NCI-H2227 (cell line): ENCODE results near the gene PLPPR4.
"Not testable (repeated sequence)": the region's sequence is repeated elsewhere in the genome, so short reads cannot be mapped to it uniquely, and the experiment has no call there.

Experiments
- DNase-seq: peaks from one replicate; lab custom pipeline; 2025; ENCODE audit not compliant: unreplicated experiment; lab: John Stamatoyannopoulos, UW

Gene PLPPR4

DNA sequence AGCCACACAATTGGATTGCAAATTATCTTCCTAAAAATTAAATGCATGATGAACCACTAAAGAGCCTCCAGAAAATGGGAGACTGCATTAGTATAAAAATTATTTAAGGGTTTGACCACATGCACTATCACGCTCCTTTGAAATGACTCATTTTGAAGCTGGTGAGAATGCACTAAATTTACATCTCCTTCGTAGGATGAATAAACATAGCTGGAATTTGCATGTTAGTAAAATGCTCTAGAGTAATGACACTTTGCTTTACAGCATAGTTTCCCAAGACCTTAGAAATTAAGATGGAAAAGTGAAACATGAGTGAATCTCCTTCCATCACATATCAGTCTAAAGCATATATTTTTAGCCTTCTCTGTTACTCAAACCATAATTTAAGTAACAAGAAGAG, 2.4 kb downstream of the PLPPR4 start:
- DNase-seq: no peak

GRCh38 chr1:99268021-99268420, 3.7 kb downstream of the PLPPR4 start:
- DNase-seq: no peak

DNA sequence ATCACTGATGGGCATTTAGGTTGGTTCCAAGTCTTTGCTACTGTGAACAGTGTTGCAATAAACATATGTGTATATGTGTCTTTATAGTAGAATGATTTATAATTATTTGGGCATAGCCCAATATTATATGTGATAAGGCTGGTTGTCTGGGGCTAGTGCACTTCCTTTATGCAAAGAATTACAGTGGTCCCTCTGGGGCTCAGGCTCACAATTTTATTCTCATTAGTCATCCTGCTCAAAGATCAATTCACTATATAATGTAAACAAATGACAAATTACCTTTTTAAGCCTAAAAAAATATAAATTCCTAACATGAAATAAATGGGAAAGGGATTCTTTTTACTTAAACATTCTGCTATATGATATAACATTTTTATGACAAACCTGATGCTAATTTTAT, 5.0 kb downstream of the PLPPR4 start:
- no peak for DNase-seq

GRCh38 chr1:99270646-99271045, 6.4 kb downstream of the PLPPR4 start:
- DNase-seq: no peak

DNA sequence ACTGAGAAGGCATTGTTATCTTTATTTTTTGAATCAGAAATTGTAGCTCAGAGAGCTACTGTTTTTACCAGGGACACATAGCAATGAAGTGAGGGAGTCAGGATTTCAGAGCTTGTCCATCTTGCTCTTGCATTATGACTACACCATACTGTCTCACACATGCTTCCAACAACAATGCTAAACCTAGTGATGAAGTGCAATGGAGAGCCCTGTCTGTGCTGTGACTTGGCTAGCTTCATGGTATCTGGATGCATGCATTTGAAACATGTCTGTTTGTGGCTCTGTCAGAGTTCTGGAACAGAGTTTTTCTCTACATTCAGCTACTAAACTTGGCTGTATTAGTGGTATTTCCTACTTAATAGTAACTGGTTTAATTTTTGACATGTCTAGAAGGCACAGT, 7.0 kb downstream of the PLPPR4 start:
- DNase-seq: no peak

DNA sequence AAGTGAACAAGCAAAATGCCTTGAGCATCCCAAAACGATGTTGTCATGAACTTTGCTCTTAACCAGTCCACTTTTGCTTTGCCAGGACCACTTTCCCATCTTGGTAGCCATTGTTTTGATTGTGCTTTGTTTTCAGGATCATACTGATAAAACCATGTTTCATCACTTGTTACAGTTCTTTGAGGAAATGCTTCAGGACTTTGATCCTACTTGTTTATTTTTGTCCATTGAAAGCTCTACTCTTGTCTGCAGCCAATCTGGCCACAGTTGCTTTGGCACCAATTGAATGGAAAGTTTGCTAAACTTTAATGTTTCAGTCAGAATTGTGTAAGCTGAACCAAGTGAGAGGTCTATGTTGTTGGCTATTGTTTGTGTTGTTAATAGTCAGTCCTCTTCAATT, 12.8 kb downstream of the PLPPR4 start:
- no peak for DNase-seq

- DNase-seq: no peak
Measured at GRCh38 chr1:99279525-99279924, 15.2 kb downstream of the PLPPR4 start.

- no peak for DNase-seq
Measured at GRCh38 chr1:99281105-99281504, 16.8 kb downstream of the PLPPR4 start.

- no peak for DNase-seq
Measured at GRCh38 chr1:99282536-99282935, 18.2 kb downstream of the PLPPR4 start.

- not testable (repeated sequence) for DNase-seq
Measured at GRCh38 chr1:99283521-99283920, 19.2 kb downstream of the PLPPR4 start.

DNA sequence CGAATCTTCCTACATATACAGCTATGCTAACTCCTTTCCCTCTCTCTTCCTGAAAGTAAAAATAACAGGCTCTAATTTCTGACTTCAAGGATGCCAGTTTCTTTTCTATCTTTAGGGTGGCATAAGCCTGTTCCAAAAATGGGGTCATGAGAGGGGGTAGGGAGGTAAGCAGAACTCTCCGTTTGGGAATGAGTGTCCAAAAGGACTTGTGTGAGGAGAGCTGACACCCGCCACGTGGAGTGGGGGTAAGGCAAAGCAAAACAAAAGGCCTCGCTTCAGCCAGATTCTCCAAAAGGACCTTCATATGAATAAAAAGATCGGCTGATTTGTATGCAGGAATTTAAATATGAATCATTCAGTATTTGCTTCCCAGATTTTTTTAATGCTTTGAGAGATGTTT, 28.6 kb downstream of the PLPPR4 start:
- no peak for DNase-seq

- no peak for DNase-seq
Measured at GRCh38 chr1:99297923-99298322, 33.6 kb downstream of the PLPPR4 start.

DNA sequence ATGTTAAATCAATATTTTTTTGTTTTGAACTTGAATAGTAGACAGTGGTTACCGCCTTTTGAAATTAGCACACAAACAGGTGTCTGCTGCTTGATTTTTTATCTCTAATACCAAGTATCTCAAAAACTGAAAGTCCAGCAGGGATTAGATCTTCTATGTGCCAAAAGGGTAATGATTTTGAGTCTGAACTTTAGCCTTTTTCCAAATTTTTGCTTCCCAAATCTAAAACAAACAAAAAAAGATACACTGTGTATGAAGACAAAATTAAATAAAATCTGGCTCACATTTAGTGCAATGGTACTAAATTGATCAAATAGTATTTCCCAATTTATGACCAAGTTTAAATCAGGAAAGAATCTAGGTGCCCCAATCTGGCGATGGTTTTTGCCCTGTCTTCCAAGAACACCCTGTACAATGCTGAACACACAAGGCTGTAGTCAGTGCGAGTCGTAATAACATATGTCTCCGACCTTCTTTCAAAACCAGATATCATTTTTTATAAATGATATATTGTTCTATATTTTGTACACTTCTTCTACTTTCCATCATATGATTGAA, 40.5 kb downstream of the PLPPR4 start:
- DNase-seq: no peak

- DNase-seq: no peak
Measured at GRCh38 chr1:99305626-99306025, 41.3 kb downstream of the PLPPR4 start.

GRCh38 chr1:99306056-99306455, 41.8 kb downstream of the PLPPR4 start:
- no peak for DNase-seq

- DNase-seq: no peak
Measured at GRCh38 chr1:99306644-99307043, 42.4 kb downstream of the PLPPR4 start.

DNA sequence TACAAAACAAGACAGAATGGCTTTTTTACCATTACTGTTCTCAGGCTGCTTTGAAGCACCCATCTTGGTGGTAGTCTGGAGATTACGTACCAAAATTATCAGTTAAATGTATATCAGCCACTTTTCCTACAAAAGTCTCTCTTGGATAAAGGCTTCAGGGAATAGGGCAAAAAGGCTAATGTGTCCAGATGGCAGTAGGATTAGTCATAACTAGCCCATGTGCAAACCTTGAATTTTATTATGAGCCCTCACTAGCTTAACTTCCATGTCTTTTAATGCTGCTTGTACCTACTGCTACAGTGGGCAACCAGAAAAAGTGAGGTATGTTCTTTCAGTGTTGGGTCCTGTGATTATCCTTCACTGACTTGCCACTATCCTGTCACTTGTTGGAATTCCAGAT, 51.0 kb downstream of the PLPPR4 start:
- DNase-seq: no peak

- DNase-seq: no peak
Measured at GRCh38 chr1:99326215-99326949, 62.1 kb downstream of the PLPPR4 start.

DNA sequence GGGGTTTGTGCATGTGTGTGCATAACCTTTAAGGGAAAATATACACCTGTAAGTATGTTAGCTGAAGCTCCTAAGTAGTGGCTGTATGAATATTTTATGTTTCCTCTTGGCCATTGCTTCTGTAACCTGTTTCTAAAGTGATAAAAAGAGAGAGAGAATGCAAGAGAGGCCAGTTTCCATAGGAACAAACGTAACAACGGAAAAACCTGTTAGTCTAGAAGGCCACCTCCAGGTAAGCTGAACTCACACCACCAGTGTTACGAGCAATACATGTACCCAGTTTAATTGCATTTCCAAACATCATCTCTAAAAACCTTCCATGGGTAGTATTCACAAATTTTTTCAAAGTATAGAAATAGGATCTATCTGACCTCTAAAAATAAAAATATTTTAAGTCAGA, 63.1 kb downstream of the PLPPR4 start:
- DNase-seq: no peak

- no peak for DNase-seq
Measured at GRCh38 chr1:99328171-99328570, 63.9 kb downstream of the PLPPR4 start.

DNA sequence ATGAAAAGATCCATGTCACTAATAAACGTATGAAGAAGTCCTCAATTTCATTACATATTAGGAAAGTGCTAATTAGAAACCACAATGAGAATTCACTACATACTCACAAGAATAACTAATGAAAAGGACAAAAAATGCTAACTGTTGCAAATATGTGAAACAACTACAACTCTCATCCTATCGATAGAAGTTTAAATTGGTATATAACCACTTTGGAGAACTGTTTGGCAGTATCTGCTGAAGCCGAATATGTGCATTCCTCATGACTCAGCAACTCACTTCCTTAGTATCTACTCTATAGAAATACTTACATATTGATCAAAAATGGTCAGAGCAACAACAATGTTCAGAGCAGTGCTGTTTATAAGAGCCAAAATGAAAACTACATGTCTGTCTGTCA, 66.8 kb downstream of the PLPPR4 start:
- no peak for DNase-seq

- no peak for DNase-seq
Measured at GRCh38 chr1:99331636-99332035, 67.3 kb downstream of the PLPPR4 start.

- DNase-seq: no peak
Measured at GRCh38 chr1:99332561-99332960, 68.3 kb downstream of the PLPPR4 start.
